Small intestine (tissue), 7 donors: ENCODE results near the gene PXDN. TPM values are rescaled to one million over a fixed set of nuclear protein-coding genes. Genes with fewer than 3 reads are reported as not detected.
A peak's percentile ranks its signal among the peaks of the same experiment; 100 is the strongest.

ENCODE experiments used
- DNase-seq, 2 donors: peaks; one replicate each; pipeline versions ENCODE4 v3.0.0 to v3.0.0-alpha.2; 2013
- FAIRE-seq: peaks from 2 replicates; lab custom pipeline; 2012; peaks lifted over from hg19 to GRCh38; lab: Jason Lieb, UNC
- H3K27ac ChIP-seq, 3 donors: one replicate each; pipeline ENCODE4 v1.5.1; 2013; ENCODE audit warnings: low read length in 2 of 3, mild to moderate bottlenecking in 2 of 3, control low read depth in 1 of 3, inconsistent platforms in 1 of 3, low read depth in 1 of 3, moderate library complexity in 1 of 3
- H3K27me3 ChIP-seq, 3 donors: one replicate each; pipeline ENCODE4 v1.6.1; 2013; ENCODE audit warnings: low read length in 3 of 3, inconsistent platforms in 1 of 3; ENCODE audit not compliant: control insufficient read depth in 3 of 3, insufficient read depth in 3 of 3
- H3K36me3 ChIP-seq, 3 donors: one replicate each; pipeline ENCODE4 v1.6.1; 2013; ENCODE audit warnings: low read length in 3 of 3, inconsistent platforms in 1 of 3, low read depth in 1 of 3, mild to moderate bottlenecking in 1 of 3, moderate library complexity in 1 of 3; ENCODE audit not compliant: control insufficient read depth in 3 of 3, insufficient read depth in 2 of 3
- H3K4me1 ChIP-seq, 3 donors: one replicate each; pipeline ENCODE4 v1.6.1; 2013; ENCODE audit warnings: low read length in 2 of 3, inconsistent platforms in 1 of 3, low read depth in 1 of 3, mild to moderate bottlenecking in 1 of 3, moderate library complexity in 1 of 3; ENCODE audit not compliant: control insufficient read depth in 3 of 3, insufficient read depth in 2 of 3
- H3K4me3 ChIP-seq, 3 donors: one replicate each; pipeline ENCODE4 v1.5.1; 2013; ENCODE audit warnings: low read length in 3 of 3, control low read depth in 1 of 3, inconsistent platforms in 1 of 3, low read depth in 1 of 3, mild to moderate bottlenecking in 1 of 3, moderate library complexity in 1 of 3
- H3K9me3 ChIP-seq, 2 donors: one replicate each; pipeline ENCODE4 v1.6.1; 2013; ENCODE audit warnings: low read depth in 1 of 2, low read length in 1 of 2; ENCODE audit not compliant: control insufficient read depth in 2 of 2, insufficient read depth in 1 of 2
- WGBS, 3 donors: extraction: QIAGEN DNeasy Blood & Tissue Kit; methylation state at CpG; one replicate each; pipeline ENCODE4 v1.1.7; 2013; 5-methylcytosine and 5-hydroxymethylcytosine counted together
- polyA plus RNA-seq, 4 donors: library from polyadenylated mRNA; stranded (reverse) in 3 of 4; unstranded in 1 of 4; fragments of 200-250 nt in 3 of 4; fragments of 120-200 nt in 1 of 4; gene quantifications; one replicate each; pipeline versions ENCODE4 v1.2.1 to v1.2.3, GENCODE V29; 2013
- donor health status: healthy with polysubstance abuse.
- donor health status: control.
- donor health status: control.
- donor health status: Bipolar disorder and iron deficiency.
- donor health status: healthy.

PXDN gene
- polyA plus RNA-seq, 4 donors, result 0.81 to 38.9 (median 6.6) TPM

- Histone ChIP-seq H3K36me3 (no peaks in the 10 kb centered on the region), H3K4me3 (no peak overlapping the region), H3K4me1 (peaks cover 0 to 26% (median 0%) of the 10 kb centered on the region in 3 donors), H3K27ac (peak overlapping the region in 2 of 3 donors; percentile 48 to 79), H3K9me3 (no peaks in the 10 kb centered on the region), H3K27me3 (peaks cover 0 to 4% (median 0%) of the 10 kb centered on the region in 3 donors)
- no peak for FAIRE-seq
- no peak for DNase-seq
- 52 to 74% (median 58%) methylated on average over 5 of the region's 5 CpGs for WGBS, 3 donors
These were observed 143.3 kb downstream of the PXDN start for GRCh38 chr2:1601067-1601412.

GRCh38 chr2:1600191-1601066 lies 143.9 kb downstream of the PXDN start:
- peaks cover 0 to 4% (median 0%) of the 10 kb centered on the region in 3 donors for H3K27me3 ChIP-seq
- DNase-seq, result peak in 1 of 2 donors; percentile 42
- FAIRE-seq, result no peak
- 65 to 69% (median 68%) methylated on average over 29 of the region's 29 CpGs for WGBS, 3 donors
- H3K36me3 ChIP-seq, result no peaks in the 10 kb centered on the region
- peaks cover 0 to 20% (median 0%) of the 10 kb centered on the region in 3 donors for H3K4me1 ChIP-seq
- H3K4me3 ChIP-seq, result no peak overlapping the region
- H3K9me3 ChIP-seq, result no peaks in the 10 kb centered on the region
- H3K27ac ChIP-seq, result peak overlapping the region in 2 of 3 donors; percentile 32 to 79

GRCh38 chr2:1599301-1600085 lies 144.8 kb downstream of the PXDN start:
- Histone ChIP-seq H3K36me3 (no peaks in the 10 kb centered on the region), H3K27me3 (no peaks in the 10 kb centered on the region), H3K27ac (peak overlapping the region in 1 of 3 donors; percentile 79), H3K4me1 (peaks cover 0 to 19% (median 0%) of the 10 kb centered on the region in 3 donors), H3K9me3 (no peaks in the 10 kb centered on the region), H3K4me3 (no peak overlapping the region)
- no peak for DNase-seq
- WGBS, 3 donors, result 78 to 86% (median 79%) methylated on average over 17 of the region's 17 CpGs
- no peak for FAIRE-seq

- DNase-seq, result no peak
- no peak overlapping the region for H3K4me3 ChIP-seq
- H3K27ac ChIP-seq, result no peak overlapping the region
- WGBS, 3 donors, result 82 to 89% (median 87%) methylated on average over 10 of the region's 10 CpGs
- H3K9me3 ChIP-seq, result no peaks in the 10 kb centered on the region
- no peaks in the 10 kb centered on the region for H3K27me3 ChIP-seq
- H3K4me1 ChIP-seq, result peaks cover 0 to 19% (median 0%) of the 10 kb centered on the region in 3 donors
- no peak for FAIRE-seq
- no peaks in the 10 kb centered on the region for H3K36me3 ChIP-seq
These were observed 145.5 kb downstream of the PXDN start for GRCh38 chr2:1598800-1599199.

GRCh38 chr2:1598041-1598710 lies 146.1 kb downstream of the PXDN start:
- Histone ChIP-seq H3K27me3 (no peaks in the 10 kb centered on the region), H3K9me3 (no peaks in the 10 kb centered on the region), H3K27ac (no peak overlapping the region), H3K4me1 (peaks cover 0 to 22% (median 0%) of the 10 kb centered on the region in 3 donors), H3K36me3 (no peaks in the 10 kb centered on the region), H3K4me3 (no peak overlapping the region)
- FAIRE-seq, result no peak
- no peak for DNase-seq
- 72 to 85% (median 75%) methylated on average over 18 to 20 of the region's 20 CpGs for WGBS, 3 donors

- H3K27me3 ChIP-seq, result peaks cover 0 to 13% (median 0%) of the 10 kb centered on the region in 3 donors
- WGBS, 3 donors, result 92 to 97% (median 96%) methylated on average over 14 of the region's 14 CpGs
- FAIRE-seq, result no peak
These were observed 149.0 kb downstream of the PXDN start for GRCh38 chr2:1595274-1595673.

GRCh38 chr2:1594373-1595171 lies 149.7 kb downstream of the PXDN start:
- no peak for DNase-seq
- peaks cover 0 to 13% (median 0%) of the 10 kb centered on the region in 3 donors for H3K27me3 ChIP-seq
- FAIRE-seq, result no peak

More at GRCh38 chr2:1595274-1595673, 149.0 kb downstream of the PXDN start:
- peaks cover 0 to 1% of the 10 kb centered on the region in 2 donors for H3K9me3 ChIP-seq
- peaks cover 0 to 9% (median 0%) of the 10 kb centered on the region in 3 donors for H3K4me1 ChIP-seq
- DNase-seq, result no peak
- no peak overlapping the region for H3K4me3 ChIP-seq
- no peak overlapping the region for H3K27ac ChIP-seq
- H3K36me3 ChIP-seq, result no peaks in the 10 kb centered on the region

More at GRCh38 chr2:1594373-1595171, 149.7 kb downstream of the PXDN start:
- no peak overlapping the region for H3K4me3 ChIP-seq
- WGBS, 3 donors, result 79 to 84% (median 81%) methylated on average over 29 of the region's 29 CpGs
- H3K9me3 ChIP-seq, result peaks cover 0 to 3% of the 10 kb centered on the region in 2 donors
- no peaks in the 10 kb centered on the region for H3K36me3 ChIP-seq
- H3K27ac ChIP-seq, result peak overlapping the region in 1 of 3 donors; percentile 9
- peaks cover 0 to 3% (median 0%) of the 10 kb centered on the region in 3 donors for H3K4me1 ChIP-seq
